Stomach (tissue), 4 donors: ENCODE data around the gene TBPL1.

Experiments used
- POLR2A ChIP-seq, 4 donors: fragments of 450-650 bp; IDR thresholded peaks; one replicate each; pipeline ENCODE4 v1.6.1; 2016; ENCODE audit warnings: antibody characterized with exemption in 4 of 4, control low read depth in 2 of 4, mild to moderate bottlenecking in 1 of 4, moderate library complexity in 1 of 4
- TF ChIP-seq, protein P1 (sequence below), 7 experiments: fragments of 450-650 bp in 4 of 7; fragments of 200-600 bp in 3 of 7; sonication (generic) in 3 of 7; IDR thresholded peaks; one replicate each; pipeline ENCODE4 v1.5.1; 2016 to 2019; ENCODE audit warnings: antibody characterized with exemption in 7 of 7, control low read depth in 2 of 7, mild to moderate bottlenecking in 1 of 7

DNA sequence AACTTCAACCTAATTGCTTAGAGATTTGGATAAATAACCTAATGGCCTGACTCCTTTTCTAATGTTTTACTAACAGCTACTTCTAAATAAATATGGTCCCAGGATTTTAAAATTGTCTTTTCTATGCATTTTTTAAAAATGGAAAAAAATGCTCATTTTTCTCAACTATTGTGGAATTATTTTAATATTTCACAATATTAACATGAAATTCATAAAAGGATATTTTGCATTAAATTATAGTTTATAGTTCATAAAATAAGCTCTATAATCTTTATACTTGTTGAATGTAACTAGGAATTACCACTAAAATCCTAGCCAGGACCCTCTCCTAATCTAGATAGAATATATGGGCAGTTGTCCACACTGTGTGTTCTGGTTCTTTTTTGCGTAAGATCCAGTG is 37.3 kb downstream of the TBPL1 start:
- no peak for TF ChIP-seq POLR2A (IDR thresholded peaks at IDR 0.05)
- TF ChIP-seq, protein P1, sequence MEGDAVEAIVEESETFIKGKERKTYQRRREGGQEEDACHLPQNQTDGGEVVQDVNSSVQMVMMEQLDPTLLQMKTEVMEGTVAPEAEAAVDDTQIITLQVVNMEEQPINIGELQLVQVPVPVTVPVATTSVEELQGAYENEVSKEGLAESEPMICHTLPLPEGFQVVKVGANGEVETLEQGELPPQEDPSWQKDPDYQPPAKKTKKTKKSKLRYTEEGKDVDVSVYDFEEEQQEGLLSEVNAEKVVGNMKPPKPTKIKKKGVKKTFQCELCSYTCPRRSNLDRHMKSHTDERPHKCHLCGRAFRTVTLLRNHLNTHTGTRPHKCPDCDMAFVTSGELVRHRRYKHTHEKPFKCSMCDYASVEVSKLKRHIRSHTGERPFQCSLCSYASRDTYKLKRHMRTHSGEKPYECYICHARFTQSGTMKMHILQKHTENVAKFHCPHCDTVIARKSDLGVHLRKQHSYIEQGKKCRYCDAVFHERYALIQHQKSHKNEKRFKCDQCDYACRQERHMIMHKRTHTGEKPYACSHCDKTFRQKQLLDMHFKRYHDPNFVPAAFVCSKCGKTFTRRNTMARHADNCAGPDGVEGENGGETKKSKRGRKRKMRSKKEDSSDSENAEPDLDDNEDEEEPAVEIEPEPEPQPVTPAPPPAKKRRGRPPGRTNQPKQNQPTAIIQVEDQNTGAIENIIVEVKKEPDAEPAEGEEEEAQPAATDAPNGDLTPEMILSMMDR (IDR thresholded peaks at IDR 0.05), result no peak
